Colonic mucosa (tissue), 4 donors: Measurements from ENCODE around the gene PAPPA. TPM values are rescaled to one million over a fixed set of nuclear protein-coding genes. Genes with fewer than 3 reads are reported as not detected.

Experiments used
- DNase-seq: peaks from one replicate; pipeline ENCODE4 v3.0.0-alpha.2; 2020
- H3K27ac ChIP-seq: fragments of 200-600 bp; one replicate; pipeline ENCODE4 v1.8.0; 2021
- H3K27me3 ChIP-seq: fragments of 200-600 bp; one replicate; pipeline ENCODE4 v1.8.0; 2021
- H3K36me3 ChIP-seq: fragments of 200-600 bp; one replicate; pipeline ENCODE4 v1.8.0; 2021
- H3K4me1 ChIP-seq: fragments of 200-600 bp; one replicate; pipeline ENCODE4 v1.8.0; 2021; ENCODE audit warnings: mild to moderate bottlenecking
- H3K4me3 ChIP-seq: fragments of 200-600 bp; one replicate; pipeline ENCODE4 v1.8.0; 2021
- H3K9ac ChIP-seq, 2 donors: one replicate each; pipeline ENCODE4 v1.7.0; 2013; ENCODE audit warnings: control low read depth in 2 of 2, low read depth in 2 of 2, low read length in 2 of 2
- H3K9me3 ChIP-seq: fragments of 200-600 bp; one replicate; pipeline ENCODE4 v1.8.0; 2021
- intact Hi-C: fragments of 100-400 bp; cut with DNase I; formaldehyde crosslinking; loops from one replicate; pipeline ENCODE4 v1.14.1; 2022
- total RNA-seq, 2 donors: library from RNA; stranded (reverse); fragmentation: NEBNext Ultra II Directional in 1 of 2; extraction: Animal tissue kit (Norgen Biotek cat#: 25700) in 1 of 2; gene quantifications; one replicate each; pipeline ENCODE4 v1.2.1, GENCODE V29; 2021
- TF ChIP-seq, protein P1 (sequence below): fragments of 200-600 bp; IDR thresholded peaks from one replicate; pipeline ENCODE4 v1.8.0; 2022; ENCODE audit warnings: antibody characterized with exemption, mild to moderate bottlenecking
- donor health status: healthy.
- donor health status: DM: no; HTN: no; CAD: no.
- donor health status: DM: no; HTN: no; CAD: no.

PAPPA gene
- total RNA-seq, 2 donors from 2014 or later = 0.99 to 1.2 TPM

DNA sequence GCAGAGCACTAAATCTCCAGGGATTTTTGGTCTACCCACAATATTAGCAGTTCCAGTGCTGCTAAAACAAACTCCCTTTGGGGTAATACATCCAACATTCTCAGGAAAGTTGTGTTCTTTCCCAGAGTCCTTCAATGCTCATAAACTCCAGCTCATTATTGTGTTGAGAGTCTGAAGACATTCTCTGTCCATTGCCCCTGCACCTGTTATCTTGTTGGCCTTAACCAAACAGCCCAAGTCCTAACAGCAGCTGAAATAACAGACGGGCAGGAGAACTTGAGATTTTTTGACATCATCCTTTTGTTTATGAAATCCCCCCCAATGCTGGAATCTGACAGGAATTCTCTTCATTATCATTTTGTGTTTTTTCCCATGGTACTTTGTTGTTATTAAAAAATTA is 110.8 kb downstream of the PAPPA start:
- Histone ChIP-seq H3K27me3 (no peaks in the 10 kb centered on the region), H3K9ac (no peak overlapping the region), H3K27ac (no peak overlapping the region), H3K4me3 (no peak overlapping the region), H3K4me1 (no peaks in the 10 kb centered on the region), H3K36me3 (no peaks in the 10 kb centered on the region), H3K9me3 (no peaks in the 10 kb centered on the region)
- TF ChIP-seq, protein P1, sequence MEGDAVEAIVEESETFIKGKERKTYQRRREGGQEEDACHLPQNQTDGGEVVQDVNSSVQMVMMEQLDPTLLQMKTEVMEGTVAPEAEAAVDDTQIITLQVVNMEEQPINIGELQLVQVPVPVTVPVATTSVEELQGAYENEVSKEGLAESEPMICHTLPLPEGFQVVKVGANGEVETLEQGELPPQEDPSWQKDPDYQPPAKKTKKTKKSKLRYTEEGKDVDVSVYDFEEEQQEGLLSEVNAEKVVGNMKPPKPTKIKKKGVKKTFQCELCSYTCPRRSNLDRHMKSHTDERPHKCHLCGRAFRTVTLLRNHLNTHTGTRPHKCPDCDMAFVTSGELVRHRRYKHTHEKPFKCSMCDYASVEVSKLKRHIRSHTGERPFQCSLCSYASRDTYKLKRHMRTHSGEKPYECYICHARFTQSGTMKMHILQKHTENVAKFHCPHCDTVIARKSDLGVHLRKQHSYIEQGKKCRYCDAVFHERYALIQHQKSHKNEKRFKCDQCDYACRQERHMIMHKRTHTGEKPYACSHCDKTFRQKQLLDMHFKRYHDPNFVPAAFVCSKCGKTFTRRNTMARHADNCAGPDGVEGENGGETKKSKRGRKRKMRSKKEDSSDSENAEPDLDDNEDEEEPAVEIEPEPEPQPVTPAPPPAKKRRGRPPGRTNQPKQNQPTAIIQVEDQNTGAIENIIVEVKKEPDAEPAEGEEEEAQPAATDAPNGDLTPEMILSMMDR = no peak
- no peak for DNase-seq
- intact Hi-C loops = no loop called here

DNA sequence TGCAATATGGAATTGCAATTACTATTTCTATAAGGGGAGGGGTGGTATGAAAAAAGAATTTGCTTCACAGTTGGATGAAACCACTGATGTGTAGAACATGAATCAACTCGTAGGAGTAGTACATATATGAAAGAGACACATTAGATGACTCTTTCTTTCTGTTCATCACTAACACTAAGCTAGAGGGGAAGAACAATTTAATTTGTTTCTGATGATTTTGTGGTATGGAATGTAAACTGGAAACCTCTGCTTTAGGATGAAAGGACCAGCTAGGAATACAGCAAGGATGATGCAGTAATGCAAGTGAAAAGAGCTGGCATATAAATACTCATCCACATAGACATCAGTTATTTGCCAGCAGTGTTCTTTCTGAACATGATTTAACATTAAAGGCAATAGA is 113.4 kb downstream of the PAPPA start:
- H3K27me3 ChIP-seq = no peaks in the 10 kb centered on the region
- H3K9ac ChIP-seq = no peak overlapping the region
- H3K27ac ChIP-seq = no peak overlapping the region
- no peak for DNase-seq
- intact Hi-C loops = no loop called here
- no peak overlapping the region for H3K4me3 ChIP-seq
- no peaks in the 10 kb centered on the region for H3K9me3 ChIP-seq
- no peaks in the 10 kb centered on the region for H3K36me3 ChIP-seq
- H3K4me1 ChIP-seq = no peaks in the 10 kb centered on the region
- TF ChIP-seq, protein P1 = no peak

DNA sequence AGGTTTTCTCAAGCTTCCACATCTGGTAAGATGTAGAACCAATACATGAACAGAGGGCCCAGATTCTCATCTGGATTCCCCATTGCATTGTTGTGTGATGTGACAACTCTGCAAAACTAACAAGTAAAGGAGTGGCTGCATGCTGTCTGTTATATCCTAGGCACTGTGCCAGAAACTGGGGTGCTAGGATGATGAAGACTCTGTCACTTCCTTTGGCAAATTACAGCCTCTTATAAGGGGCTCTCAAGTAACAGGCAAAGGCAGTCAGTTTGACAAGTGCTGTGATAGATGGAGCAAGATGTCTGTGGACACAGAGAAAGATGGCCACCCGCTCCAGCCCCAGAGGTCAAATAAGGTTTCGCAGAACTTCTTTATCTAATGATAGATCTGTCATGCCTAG is 115.7 kb downstream of the PAPPA start:
- TF ChIP-seq, protein P1 = no peak
- H3K27ac ChIP-seq = no peak overlapping the region
- H3K9ac ChIP-seq = no peak overlapping the region
- intact Hi-C loops = no loop called here
- H3K27me3 ChIP-seq = no peaks in the 10 kb centered on the region
- no peaks in the 10 kb centered on the region for H3K9me3 ChIP-seq
- H3K4me3 ChIP-seq = no peak overlapping the region
- H3K36me3 ChIP-seq = no peaks in the 10 kb centered on the region
- no peak for DNase-seq
- H3K4me1 ChIP-seq = no peaks in the 10 kb centered on the region

DNA sequence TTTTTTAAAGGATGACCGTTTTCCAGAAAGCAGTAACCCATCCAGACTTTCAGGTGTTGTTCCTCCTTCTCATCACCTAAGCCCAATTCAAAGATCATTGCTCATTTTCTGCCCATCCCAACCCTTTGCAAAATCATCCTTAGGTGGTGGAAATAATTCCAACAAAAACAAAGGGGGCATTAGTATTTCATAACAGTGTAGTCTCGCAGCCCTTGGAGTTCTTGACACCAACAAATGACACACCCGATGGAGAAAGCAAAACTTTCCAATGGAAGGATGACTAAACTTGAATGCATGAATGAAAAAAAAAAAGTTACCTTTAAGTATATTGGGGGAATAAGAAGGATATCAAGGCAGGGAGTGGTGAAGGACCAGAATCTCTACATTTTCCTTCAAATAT is 117.0 kb downstream of the PAPPA start:
- no peaks in the 10 kb centered on the region for H3K36me3 ChIP-seq
- H3K27me3 ChIP-seq = no peaks in the 10 kb centered on the region
- H3K9me3 ChIP-seq = no peaks in the 10 kb centered on the region
- no peak overlapping the region for H3K9ac ChIP-seq
- no peak overlapping the region for H3K27ac ChIP-seq
- DNase-seq = no peak
- intact Hi-C loops = no loop called here
- H3K4me3 ChIP-seq = no peak overlapping the region
- TF ChIP-seq, protein P1 = no peak
- H3K4me1 ChIP-seq = no peaks in the 10 kb centered on the region

DNA sequence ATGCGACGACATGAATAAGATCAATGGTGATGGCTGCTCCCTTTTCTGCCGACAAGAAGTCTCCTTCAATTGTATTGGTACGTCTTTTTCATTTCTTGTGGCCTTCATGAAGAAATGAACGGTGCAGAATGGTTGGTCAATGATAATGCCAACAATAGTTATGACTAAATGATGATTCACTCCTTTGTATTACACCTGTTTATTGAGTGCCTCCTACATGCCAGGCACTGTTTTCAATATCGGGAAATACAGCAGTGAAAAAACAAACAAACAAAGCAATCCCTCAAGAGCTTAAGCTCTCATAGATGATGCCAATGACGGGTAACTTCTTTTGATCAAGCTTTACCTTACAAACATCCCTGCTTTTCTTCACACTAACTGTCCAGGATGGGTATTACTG is 117.7 kb downstream of the PAPPA start:
- intact Hi-C loops = no loop called here
- TF ChIP-seq, protein P1 = no peak
- DNase-seq = no peak
- Histone ChIP-seq H3K4me3 (no peak overlapping the region), H3K9me3 (no peaks in the 10 kb centered on the region), H3K9ac (no peak overlapping the region), H3K27ac (no peak overlapping the region), H3K36me3 (no peaks in the 10 kb centered on the region), H3K4me1 (no peaks in the 10 kb centered on the region), H3K27me3 (no peaks in the 10 kb centered on the region)

DNA sequence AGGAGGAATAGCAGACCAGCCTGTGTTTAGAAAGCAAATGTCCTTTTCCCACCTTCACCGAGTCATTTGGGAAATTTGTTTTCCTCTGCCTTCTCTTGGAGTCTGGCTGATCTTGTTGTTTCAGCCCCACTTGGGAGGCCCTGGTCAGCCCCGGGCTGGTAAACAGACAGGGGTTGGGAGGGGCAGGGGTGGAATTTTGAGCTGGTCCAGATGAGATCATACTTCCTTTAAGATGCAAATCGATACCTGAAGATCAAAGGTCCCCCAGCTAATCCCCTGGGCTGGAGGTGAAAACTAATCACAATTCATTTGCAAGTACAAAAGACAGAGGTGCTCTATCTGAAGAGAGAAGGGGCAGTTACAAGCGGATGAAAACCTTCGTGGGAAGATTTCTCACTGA is 118.4 kb downstream of the PAPPA start:
- no peaks in the 10 kb centered on the region for H3K27me3 ChIP-seq
- H3K4me1 ChIP-seq = no peaks in the 10 kb centered on the region
- no peak for DNase-seq
- H3K9ac ChIP-seq = no peak overlapping the region
- intact Hi-C loops = no loop called here
- H3K4me3 ChIP-seq = no peak overlapping the region
- no peaks in the 10 kb centered on the region for H3K36me3 ChIP-seq
- no peaks in the 10 kb centered on the region for H3K9me3 ChIP-seq
- TF ChIP-seq, protein P1 = no peak
- H3K27ac ChIP-seq = no peak overlapping the region
